ENCODE data around the gene SLC9A8.

DNA sequence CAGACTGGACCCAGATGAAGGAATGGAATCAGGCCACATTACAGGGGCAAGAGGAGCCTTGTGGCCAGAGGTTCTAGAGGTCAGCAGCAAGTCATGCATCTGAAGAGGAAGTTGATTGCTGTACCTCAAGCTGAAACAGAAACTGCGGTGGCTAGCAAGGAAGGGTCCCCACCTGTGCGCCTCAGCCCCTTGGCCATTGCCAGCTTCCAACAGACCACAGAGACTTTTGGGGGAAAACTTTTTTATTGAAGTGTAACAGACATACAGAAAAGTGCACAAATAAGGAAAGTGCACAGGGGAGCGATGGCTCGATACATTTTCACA, 26.8 kb upstream of the SLC9A8 start:
- no peak for TF ChIP-seq TAF1 (IDR thresholded peaks at IDR 0.05; ENCODE audit: low read depth, low read length)
- TF ChIP-seq FOSL1 (IDR thresholded peaks at IDR 0.05; ENCODE audit: insufficient read depth, low read depth, low read length) = no peak
- TF ChIP-seq RAD21 (IDR thresholded peaks at IDR 0.05 in 1 of 2, conservative IDR thresholded peaks at IDR 0.05 in 1 of 2; ENCODE audit: low read depth in 2 of 2, low read length in 2 of 2) = no peak
- TF ChIP-seq, protein P1, sequence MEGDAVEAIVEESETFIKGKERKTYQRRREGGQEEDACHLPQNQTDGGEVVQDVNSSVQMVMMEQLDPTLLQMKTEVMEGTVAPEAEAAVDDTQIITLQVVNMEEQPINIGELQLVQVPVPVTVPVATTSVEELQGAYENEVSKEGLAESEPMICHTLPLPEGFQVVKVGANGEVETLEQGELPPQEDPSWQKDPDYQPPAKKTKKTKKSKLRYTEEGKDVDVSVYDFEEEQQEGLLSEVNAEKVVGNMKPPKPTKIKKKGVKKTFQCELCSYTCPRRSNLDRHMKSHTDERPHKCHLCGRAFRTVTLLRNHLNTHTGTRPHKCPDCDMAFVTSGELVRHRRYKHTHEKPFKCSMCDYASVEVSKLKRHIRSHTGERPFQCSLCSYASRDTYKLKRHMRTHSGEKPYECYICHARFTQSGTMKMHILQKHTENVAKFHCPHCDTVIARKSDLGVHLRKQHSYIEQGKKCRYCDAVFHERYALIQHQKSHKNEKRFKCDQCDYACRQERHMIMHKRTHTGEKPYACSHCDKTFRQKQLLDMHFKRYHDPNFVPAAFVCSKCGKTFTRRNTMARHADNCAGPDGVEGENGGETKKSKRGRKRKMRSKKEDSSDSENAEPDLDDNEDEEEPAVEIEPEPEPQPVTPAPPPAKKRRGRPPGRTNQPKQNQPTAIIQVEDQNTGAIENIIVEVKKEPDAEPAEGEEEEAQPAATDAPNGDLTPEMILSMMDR (IDR thresholded peaks at IDR 0.05; ENCODE audit: control extremely low read depth in 1 of 3, insufficient read depth in 1 of 3, low read depth in 1 of 3, low read length in 3 of 3) = no peak
- TF ChIP-seq RXRA (IDR thresholded peaks at IDR 0.05; ENCODE audit: insufficient read depth, low read depth, low read length) = no peak
- no peak for TF ChIP-seq EP300 (IDR thresholded peaks at IDR 0.05; ENCODE audit: borderline replicate concordance in 1 of 2, low read depth in 2 of 2, low read length in 2 of 2)
- no peak for TF ChIP-seq JUND (IDR thresholded peaks at IDR 0.05; ENCODE audit: low read length)
- no peak for TF ChIP-seq POLR2AphosphoS5 (IDR thresholded peaks at IDR 0.05; ENCODE audit: low read depth, low read length)
- no peak for TF ChIP-seq CHD2 (IDR thresholded peaks at IDR 0.05; ENCODE audit: low read length)
- TF ChIP-seq, protein P2, sequence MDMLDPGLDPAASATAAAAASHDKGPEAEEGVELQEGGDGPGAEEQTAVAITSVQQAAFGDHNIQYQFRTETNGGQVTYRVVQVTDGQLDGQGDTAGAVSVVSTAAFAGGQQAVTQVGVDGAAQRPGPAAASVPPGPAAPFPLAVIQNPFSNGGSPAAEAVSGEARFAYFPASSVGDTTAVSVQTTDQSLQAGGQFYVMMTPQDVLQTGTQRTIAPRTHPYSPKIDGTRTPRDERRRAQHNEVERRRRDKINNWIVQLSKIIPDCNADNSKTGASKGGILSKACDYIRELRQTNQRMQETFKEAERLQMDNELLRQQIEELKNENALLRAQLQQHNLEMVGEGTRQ (IDR thresholded peaks at IDR 0.05; ENCODE audit: low read length) = no peak
- TF ChIP-seq TEAD4 (IDR thresholded peaks at IDR 0.05; ENCODE audit: low read depth, low read length) = no peak

Measured in H1 (cell line).